Cardiac fibroblast (primary cell): ENCODE data around the gene EPB41.

Experiments used
- DNase-seq, 2 donors: peaks; one replicate each; pipeline versions ENCODE4 v3.0.0 to v3.0.0-alpha.2; 2010; ENCODE audit warnings: low read depth in 2 of 2
- H3K4me3 ChIP-seq, 2 donors: replicated peaks in 1 of 2; 1 replicate in 1 of 2; 2 replicates in 1 of 2; pipeline ENCODE4 v1.5.1; 2011; ENCODE audit warnings: low read depth in 2 of 2, low read length in 2 of 2, mild to moderate bottlenecking in 2 of 2, moderate library complexity in 1 of 2
- CTCF ChIP-seq: IDR thresholded peaks from one replicate; pipeline ENCODE4 v1.5.1; 2011; ENCODE audit warnings: low read depth, mild to moderate bottlenecking, low read length, inconsistent platforms

EPB41 gene

GRCh38 chr1:29121516-29121935 is 207.2 kb downstream of the EPB41 start:
- H3K4me3 ChIP-seq, result peak overlapping the region; percentile 49 to 62
- DNase-seq, result no peak
- TF ChIP-seq CTCF, result no peak

- no peak for TF ChIP-seq CTCF
- peak in 1 of 2 donors; percentile 42 for DNase-seq
- H3K4me3 ChIP-seq, result peak overlapping the region; percentile 49 to 62
Observed at GRCh38 chr1:29121936-29122681, 207.7 kb downstream of the EPB41 start.

GRCh38 chr1:29122682-29123052 is 208.3 kb downstream of the EPB41 start:
- no peak for TF ChIP-seq CTCF
- peak; percentile 81 to 86 for DNase-seq
- H3K4me3 ChIP-seq, result peak overlapping the region; percentile 62 to 73

- DNase-seq, result peak; percentile 40
- TF ChIP-seq CTCF, result no peak
- peak overlapping the region; percentile 62 to 73 for H3K4me3 ChIP-seq
Observed at GRCh38 chr1:29123053-29123886, 208.9 kb downstream of the EPB41 start.

- no peak for DNase-seq
- no peak for TF ChIP-seq CTCF
- peak within 1 kb of the TSS; percentile 62 to 73 for H3K4me3 ChIP-seq
Observed at GRCh38 chr1:29123887-29124365, 209.6 kb downstream of the EPB41 start, which contains the start of gene TMEM200B. Gene TMEM200B (minus strand): TSS chr1:29123903. CDS start chr1:29121828, 2,075 bp downstream.

GRCh38 chr1:29124366-29125236 is 210.2 kb downstream of the EPB41 start:
- peak; percentile 73 to 91 for DNase-seq
- peak; percentile 50 for TF ChIP-seq CTCF
- peak overlapping the region; percentile 62 to 73 for H3K4me3 ChIP-seq
